ENCODE data around the gene MAP1LC3B.

Gene MAP1LC3B

DNA sequence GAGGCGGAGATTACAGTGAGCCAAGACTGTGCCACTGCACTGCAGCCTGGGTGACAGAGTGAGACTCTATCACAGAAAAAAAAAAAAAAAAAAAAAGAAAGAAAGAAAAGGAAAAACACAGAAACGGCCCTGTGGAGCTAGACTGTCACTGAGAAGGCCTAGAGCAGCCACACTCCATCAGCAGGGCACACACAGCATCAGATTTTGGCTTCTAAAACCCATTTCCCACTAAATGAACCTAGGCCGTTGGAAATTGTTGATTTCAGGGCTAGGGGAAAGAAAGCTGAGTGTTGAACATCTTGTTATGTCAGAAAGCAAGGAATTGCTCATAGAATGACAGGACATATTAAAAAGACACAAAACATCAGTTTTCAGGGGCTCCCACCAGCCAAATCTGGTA is 51.8 kb downstream of the MAP1LC3B start:
- no peak for DNase-seq
- TF ChIP-seq POLR2A (IDR thresholded peaks at IDR 0.05; ENCODE audit: low read length), result no peak
- TF ChIP-seq GATA1 (IDR thresholded peaks at IDR 0.05; ENCODE audit: low read depth, low read length), result no peak

- no peak for TF ChIP-seq POLR2A (IDR thresholded peaks at IDR 0.05; ENCODE audit: low read length)
- TF ChIP-seq GATA1 (IDR thresholded peaks at IDR 0.05; ENCODE audit: low read depth, low read length), result no peak
- no peak for DNase-seq
Measured at GRCh38 chr16:87445486-87445885, 53.4 kb downstream of the MAP1LC3B start.

GRCh38 chr16:87446479-87446878 is 54.3 kb downstream of the MAP1LC3B start:
- TF ChIP-seq GATA1 (IDR thresholded peaks at IDR 0.05; ENCODE audit: low read depth, low read length), result no peak
- TF ChIP-seq POLR2A (IDR thresholded peaks at IDR 0.05; ENCODE audit: low read length), result no peak
- DNase-seq, result no peak

DNA sequence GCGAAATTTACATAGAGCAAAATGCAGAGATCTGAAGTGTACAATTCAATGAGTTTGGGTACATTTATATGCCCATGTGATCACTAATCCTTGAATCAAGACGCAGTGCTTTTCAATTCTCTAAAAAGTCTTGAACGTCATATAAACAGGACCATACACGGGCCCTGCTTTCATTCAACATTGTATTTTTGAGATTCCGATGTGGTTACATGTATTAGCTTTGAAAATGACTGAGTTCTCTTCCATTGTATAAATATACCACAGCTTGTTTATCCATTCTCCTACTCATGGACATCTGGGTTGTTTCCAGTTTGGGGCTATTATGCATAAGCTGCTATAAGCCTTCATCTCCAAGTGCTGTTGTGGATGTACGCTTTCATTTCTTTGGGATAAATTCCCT is 55.2 kb downstream of the MAP1LC3B start:
- DNase-seq, result no peak
- TF ChIP-seq POLR2A (IDR thresholded peaks at IDR 0.05; ENCODE audit: low read length) (no peak), GATA1 (IDR thresholded peaks at IDR 0.05; ENCODE audit: low read depth, low read length) (no peak)

DNA sequence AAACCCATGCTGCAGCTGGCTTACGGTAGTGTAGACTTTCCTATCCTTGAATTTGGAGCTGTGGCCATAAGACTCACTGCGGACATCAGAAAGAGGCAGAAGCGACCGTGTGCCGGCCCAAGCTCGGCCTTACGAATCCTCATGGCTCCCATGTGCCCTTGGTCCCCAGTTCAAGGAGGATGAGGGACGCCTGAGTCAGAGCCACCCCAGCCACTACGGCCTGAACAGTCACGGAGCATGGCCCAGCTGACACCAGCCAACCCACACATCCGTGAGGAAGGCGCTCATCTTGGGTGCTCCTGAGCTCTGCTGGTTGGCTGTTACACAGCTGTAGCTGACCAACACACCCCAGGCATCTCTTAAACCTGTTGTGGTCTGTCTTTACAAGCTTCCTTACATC is 56.7 kb downstream of the MAP1LC3B start:
- TF ChIP-seq POLR2A (IDR thresholded peaks at IDR 0.05; ENCODE audit: low read length), result no peak
- TF ChIP-seq GATA1 (IDR thresholded peaks at IDR 0.05; ENCODE audit: low read depth, low read length), result no peak

DNA sequence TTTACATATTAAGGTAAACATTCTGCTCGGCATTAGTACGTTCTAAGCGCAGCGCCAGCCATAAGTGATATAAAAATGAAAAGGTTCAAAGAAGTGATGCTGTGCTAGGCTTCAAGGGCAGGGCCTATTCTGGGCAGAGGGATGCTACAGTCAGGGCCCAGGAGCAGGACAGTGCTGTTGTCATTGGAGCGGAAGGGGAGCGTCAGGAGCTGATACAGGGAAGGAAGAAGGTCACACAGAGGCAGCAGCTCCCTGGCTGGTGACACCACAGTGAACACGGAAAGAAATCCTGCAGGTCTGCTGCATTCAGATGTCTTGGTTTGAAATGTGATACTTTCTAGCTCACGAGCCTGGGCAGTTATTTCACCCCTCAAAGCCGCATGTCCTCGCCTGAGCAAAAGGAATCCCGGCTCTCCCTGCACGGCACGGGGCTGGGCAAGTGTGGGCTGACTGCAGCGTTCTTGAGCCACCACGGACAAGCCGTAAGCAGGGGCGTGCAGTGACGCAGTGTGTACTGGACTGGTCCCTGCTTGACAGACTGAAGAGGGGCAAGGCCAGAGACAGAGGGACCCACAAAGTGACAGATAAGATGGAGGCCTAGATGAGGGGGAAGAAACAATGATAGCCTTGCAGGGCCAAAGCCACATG is 59.6 kb downstream of the MAP1LC3B start:
- no peak for DNase-seq
- TF ChIP-seq GATA1 (IDR thresholded peaks at IDR 0.05; ENCODE audit: low read depth, low read length), result no peak
- no peak for TF ChIP-seq POLR2A (IDR thresholded peaks at IDR 0.05; ENCODE audit: low read length)

More for the DNA sequence above, 56.7 kb downstream of the MAP1LC3B start:
- no peak for DNase-seq

DNA sequence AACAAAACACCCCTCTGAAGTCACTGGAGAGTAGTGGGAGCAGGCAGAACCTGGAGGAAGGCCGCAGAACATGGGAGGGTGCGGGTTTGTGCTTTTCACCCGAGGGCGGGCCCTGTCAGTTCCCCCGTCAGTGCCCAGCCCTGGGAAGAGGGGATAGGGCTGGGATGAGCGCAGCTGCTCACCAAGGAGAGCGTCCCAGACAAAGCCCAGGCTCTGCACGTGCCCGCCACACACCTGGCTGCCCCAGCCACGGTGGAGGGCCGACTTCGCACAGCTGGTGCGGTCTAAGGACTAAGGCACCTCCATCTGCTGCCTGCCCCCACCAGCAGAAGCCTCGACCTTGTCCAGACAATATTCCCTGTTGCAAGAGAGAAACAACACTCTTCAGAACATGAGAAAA is 61.2 kb downstream of the MAP1LC3B start:
- no peak for TF ChIP-seq POLR2A (IDR thresholded peaks at IDR 0.05; ENCODE audit: low read length)
- TF ChIP-seq GATA1 (IDR thresholded peaks at IDR 0.05; ENCODE audit: low read depth, low read length), result no peak

More for the DNA sequence above, 61.2 kb downstream of the MAP1LC3B start:
- no peak for DNase-seq
